Cortex of kidney (tissue), 1 donor: ENCODE measurements around the gene APOD.

ENCODE experiments used
- DNase-seq: peaks from one replicate; lab custom pipeline; 2025; lab: John Stamatoyannopoulos, UW

Gene APOD

GRCh38 chr3:195524171-195524896 lies 59.4 kb downstream of the APOD start:
- no peak for DNase-seq

- no peak for DNase-seq
Measured at GRCh38 chr3:195522254-195523023, 61.3 kb downstream of the APOD start.
